ENCODE results near the gene GSTM4. TPM values are rescaled to one million over a fixed set of nuclear protein-coding genes. Genes with fewer than 3 reads are reported as not detected.

Gene GSTM4
- total RNA-seq, 1 experiment from 2014 or later, result 38.8 TPM

GRCh38 chr1:109621379-109622136 is 34.3 kb upstream of the GSTM4 start:
- Histone ChIP-seq H2AFZ (no peak overlapping the region), H3F3A (ENCODE audit: insufficient read depth, low read depth) (peaks cover 36% of the 10 kb centered on the region), H3K36me3 (ENCODE audit: low read depth) (0 out of 2 replicates have a peak, but pooled peaks cover 4% of the 10 kb centered on the region), H3K4me1 (replicated peaks; ENCODE audit: insufficient read depth) (peaks cover 39% of the 10 kb centered on the region), H3K9me2 (ENCODE audit: insufficient read depth) (no peaks in the 10 kb centered on the region), H3K27ac (no peak overlapping the region), H3K79me2 (ENCODE audit: low read depth) (peaks cover 63% of the 10 kb centered on the region), H3K4me2 (peak overlapping the region; percentile 95), H3K27me3 (ENCODE audit: insufficient read depth, low read depth) (no peaks in the 10 kb centered on the region), H3K9me3 (ENCODE audit: insufficient read depth, low read depth) (no peaks in the 10 kb centered on the region), H4K20me1 (ENCODE audit: insufficient read depth) (peaks cover 34% of the 10 kb centered on the region), H3K4me3 (peak overlapping the region; percentile 78)
- peak in 1 of 2 experiments; percentile 32 for DNase-seq
- intact Hi-C loops (cut with micrococcal nuclease; ENCODE audit: unreplicated experiment), result loop anchor here (5.0 kb wide), 1 partner anchor 74 kb away; the partner anchor contains the start of gene GNAI3
- TF ChIP-seq CTCF (conservative IDR thresholded peaks at IDR 0.05) (no peak), EZH2 (IDR thresholded peaks at IDR 0.05; ENCODE audit: low read depth) (no peak)
- POLR2A ChIA-PET (ENCODE audit: unreplicated experiment), result no interaction called here
- BruUV-seq (replicated peaks), result no TSS peak
- CTCF ChIA-PET, result no interaction called here

GRCh38 chr1:109622137-109622892 is 33.6 kb upstream of the GSTM4 start:
- no TSS peak for BruUV-seq (replicated peaks)
- Histone ChIP-seq H3K36me3 (ENCODE audit: low read depth) (peaks cover 9% of the 10 kb centered on the region; the same call in 1 of the 2 replicates), H4K20me1 (ENCODE audit: insufficient read depth) (peaks cover 34% of the 10 kb centered on the region), H3K27me3 (ENCODE audit: insufficient read depth, low read depth) (no peaks in the 10 kb centered on the region), H3K27ac (no peak overlapping the region), H3K9me2 (ENCODE audit: insufficient read depth) (no peaks in the 10 kb centered on the region), H3K79me2 (ENCODE audit: low read depth) (peaks cover 63% of the 10 kb centered on the region), H3K4me2 (peak overlapping the region; percentile 95; the same call in 1 of the 2 replicates), H2AFZ (no peak overlapping the region), H3K4me3 (no peak overlapping the region), H3K4me1 (replicated peaks; ENCODE audit: insufficient read depth) (peaks cover 32% of the 10 kb centered on the region), H3F3A (ENCODE audit: insufficient read depth, low read depth) (peaks cover 35% of the 10 kb centered on the region), H3K9me3 (ENCODE audit: insufficient read depth, low read depth) (no peaks in the 10 kb centered on the region)
- TF ChIP-seq EZH2 (IDR thresholded peaks at IDR 0.05; ENCODE audit: low read depth), result no peak
- no peak for TF ChIP-seq CTCF (conservative IDR thresholded peaks at IDR 0.05)
- CTCF ChIA-PET, result no interaction called here
- POLR2A ChIA-PET (ENCODE audit: unreplicated experiment), result no interaction called here
- intact Hi-C loops (cut with micrococcal nuclease; ENCODE audit: unreplicated experiment), result loop anchor here (5.0 kb wide), 1 partner anchor 75 kb away; the partner anchor contains the start of gene GNAI3
- DNase-seq, result peak in 1 of 2 experiments; percentile 20

- H3K36me3 ChIP-seq (ENCODE audit: low read depth), result peaks cover 13% of the 10 kb centered on the region; the same call in 1 of the 2 replicates
- CTCF ChIA-PET, result no interaction called here
- intact Hi-C loops (cut with micrococcal nuclease; ENCODE audit: unreplicated experiment), result loop anchor here (5.0 kb wide), 1 partner anchor 76 kb away; the partner anchor contains the start of gene GNAI3
- H3K27ac ChIP-seq, result no peak overlapping the region
- H3K4me1 ChIP-seq (replicated peaks; ENCODE audit: insufficient read depth), result peaks cover 27% of the 10 kb centered on the region
- no peak for TF ChIP-seq EZH2 (IDR thresholded peaks at IDR 0.05; ENCODE audit: low read depth)
- no peak for TF ChIP-seq CTCF (conservative IDR thresholded peaks at IDR 0.05)
- no peak for DNase-seq
- H3K79me2 ChIP-seq (ENCODE audit: low read depth), result peaks cover 63% of the 10 kb centered on the region
- H3K4me2 ChIP-seq, result no peak overlapping the region
- H3K9me2 ChIP-seq (ENCODE audit: insufficient read depth), result no peaks in the 10 kb centered on the region
- no TSS peak for BruUV-seq (replicated peaks)
- no peak overlapping the region for H2AFZ ChIP-seq
- H3F3A ChIP-seq (ENCODE audit: insufficient read depth, low read depth), result peaks cover 29% of the 10 kb centered on the region
- H4K20me1 ChIP-seq (ENCODE audit: insufficient read depth), result peaks cover 34% of the 10 kb centered on the region
- H3K27me3 ChIP-seq (ENCODE audit: insufficient read depth, low read depth), result no peaks in the 10 kb centered on the region
- POLR2A ChIA-PET (ENCODE audit: unreplicated experiment), result no interaction called here
- H3K9me3 ChIP-seq (ENCODE audit: insufficient read depth, low read depth), result no peaks in the 10 kb centered on the region
- no peak overlapping the region for H3K4me3 ChIP-seq
These were observed 33.0 kb upstream of the GSTM4 start for GRCh38 chr1:109622895-109623294.

Data from PC-9 (cell line).